Central memory CD8-positive, alpha-beta T cell (primary cell): ENCODE data around the gene STARD5.

Source experiments
- ATAC-seq: fragments of 150-1000 bp; cut with Tn5 transposase; replicated peaks from 2 replicates; pipeline ENCODE4 v1.10.0; 2022; ENCODE audit warnings: mild to moderate bottlenecking, moderate FRiP score, moderate number of reproducible peaks; ENCODE audit not compliant: poor library complexity, severe bottlenecking; ENCODE audit errors: extremely low read depth
- DNase-seq, 2 donors: peaks; one replicate each; pipeline ENCODE4 v3.0.0; 2021; ENCODE audit warnings: low spot score in 2 of 2
- H3K27ac Mint-ChIP-seq: one replicate; pipeline ENCODE4 v1.8.0; 2022; ENCODE audit warnings: low read depth, mild to moderate bottlenecking, moderate library complexity, mixed read lengths
- H3K27me3 Mint-ChIP-seq: one replicate; pipeline ENCODE4 v1.8.0; 2022; ENCODE audit warnings: mixed read lengths
- H3K36me3 Mint-ChIP-seq: one replicate; pipeline ENCODE4 v1.8.0; 2022; ENCODE audit warnings: mild to moderate bottlenecking, moderate library complexity, mixed read lengths; ENCODE audit not compliant: insufficient read depth
- H3K4me1 Mint-ChIP-seq: one replicate; pipeline ENCODE4 v1.8.0; 2022; ENCODE audit warnings: mixed read lengths
- H3K4me3 Mint-ChIP-seq: one replicate; pipeline ENCODE4 v1.8.0; 2022; ENCODE audit warnings: mild to moderate bottlenecking, moderate library complexity, mixed read lengths
- H3K9me3 Mint-ChIP-seq: one replicate; pipeline ENCODE4 v1.8.0; 2022; ENCODE audit warnings: mixed read lengths

Gene STARD5

GRCh38 chr15:81295486-81296121 lies 28.3 kb downstream of the STARD5 start:
- H3K4me3 Mint-ChIP-seq: peak overlapping the region; percentile 99
- no peak for DNase-seq
- H3K27me3 Mint-ChIP-seq: no peaks in the 10 kb centered on the region
- H3K36me3 Mint-ChIP-seq: peaks cover 40% of the 10 kb centered on the region
- ATAC-seq: no peak
- H3K4me1 Mint-ChIP-seq: peaks cover 96% of the 10 kb centered on the region
- peak overlapping the region; percentile 98 for H3K27ac Mint-ChIP-seq
- H3K9me3 Mint-ChIP-seq: no peaks in the 10 kb centered on the region

GRCh38 chr15:81294516-81294880 lies 29.4 kb downstream of the STARD5 start:
- peaks cover 29% of the 10 kb centered on the region for H3K36me3 Mint-ChIP-seq
- H3K27ac Mint-ChIP-seq: peak overlapping the region; percentile 98
- H3K4me3 Mint-ChIP-seq: peak overlapping the region; percentile 99
- DNase-seq: no peak
- ATAC-seq: no peak
- no peaks in the 10 kb centered on the region for H3K9me3 Mint-ChIP-seq
- no peaks in the 10 kb centered on the region for H3K27me3 Mint-ChIP-seq
- H3K4me1 Mint-ChIP-seq: peaks cover 92% of the 10 kb centered on the region

GRCh38 chr15:81293728-81294515 lies 30.0 kb downstream of the STARD5 start:
- Mint-ChIP-seq H3K9me3 (no peaks in the 10 kb centered on the region), H3K27ac (peak overlapping the region; percentile 98), H3K36me3 (peaks cover 23% of the 10 kb centered on the region), H3K4me1 (peaks cover 91% of the 10 kb centered on the region), H3K4me3 (peak overlapping the region; percentile 99), H3K27me3 (no peaks in the 10 kb centered on the region)
- peak; percentile 70 for ATAC-seq
- DNase-seq: peak; percentile 49 to 74

GRCh38 chr15:81292523-81293001 lies 31.4 kb downstream of the STARD5 start:
- H3K9me3 Mint-ChIP-seq: no peaks in the 10 kb centered on the region
- peaks cover 16% of the 10 kb centered on the region for H3K36me3 Mint-ChIP-seq
- DNase-seq (peak in 1 of 2 donors; percentile 34), ATAC-seq (no peak)
- H3K27ac Mint-ChIP-seq: peak overlapping the region; percentile 98
- peak overlapping the region; percentile 99 for H3K4me3 Mint-ChIP-seq
- H3K4me1 Mint-ChIP-seq: peaks cover 93% of the 10 kb centered on the region
- no peaks in the 10 kb centered on the region for H3K27me3 Mint-ChIP-seq

- DNase-seq: no peak
- H3K36me3 Mint-ChIP-seq: peaks cover 15% of the 10 kb centered on the region
- no peak for ATAC-seq
- peaks cover 2% of the 10 kb centered on the region for H3K9me3 Mint-ChIP-seq
- H3K4me1 Mint-ChIP-seq: peaks cover 93% of the 10 kb centered on the region
- H3K27me3 Mint-ChIP-seq: no peaks in the 10 kb centered on the region
- peak overlapping the region; percentile 99 for H3K4me3 Mint-ChIP-seq
- H3K27ac Mint-ChIP-seq: peak overlapping the region; percentile 98
Observed at GRCh38 chr15:81291916-81292522, 31.9 kb downstream of the STARD5 start.

GRCh38 chr15:81289910-81290309 lies 34.0 kb downstream of the STARD5 start:
- no peak overlapping the region for H3K4me3 Mint-ChIP-seq
- H3K27me3 Mint-ChIP-seq: no peaks in the 10 kb centered on the region
- peaks cover 93% of the 10 kb centered on the region for H3K4me1 Mint-ChIP-seq
- peaks cover 16% of the 10 kb centered on the region for H3K36me3 Mint-ChIP-seq
- H3K27ac Mint-ChIP-seq: peak overlapping the region; percentile 33
- peaks cover 6% of the 10 kb centered on the region for H3K9me3 Mint-ChIP-seq
- ATAC-seq: no peak
- no peak for DNase-seq

GRCh38 chr15:81288616-81289015 lies 35.3 kb downstream of the STARD5 start:
- no peaks in the 10 kb centered on the region for H3K27me3 Mint-ChIP-seq
- H3K27ac Mint-ChIP-seq: peak overlapping the region; percentile 42
- H3K9me3 Mint-ChIP-seq: peaks cover 6% of the 10 kb centered on the region
- DNase-seq (no peak), ATAC-seq (no peak)
- H3K4me1 Mint-ChIP-seq: peaks cover 82% of the 10 kb centered on the region
- H3K4me3 Mint-ChIP-seq: no peak overlapping the region
- peaks cover 11% of the 10 kb centered on the region for H3K36me3 Mint-ChIP-seq

- Mint-ChIP-seq H3K4me1 (peaks cover 76% of the 10 kb centered on the region), H3K27ac (peak overlapping the region; percentile 42), H3K9me3 (peaks cover 6% of the 10 kb centered on the region), H3K36me3 (peaks cover 11% of the 10 kb centered on the region), H3K4me3 (no peak overlapping the region), H3K27me3 (no peaks in the 10 kb centered on the region)
- no peak for ATAC-seq
- no peak for DNase-seq
Observed at GRCh38 chr15:81288040-81288439, 35.9 kb downstream of the STARD5 start.

- DNase-seq: no peak
- H3K27ac Mint-ChIP-seq: peak overlapping the region; percentile 98
- H3K36me3 Mint-ChIP-seq: peaks cover 7% of the 10 kb centered on the region
- ATAC-seq: peak; percentile 97
- no peaks in the 10 kb centered on the region for H3K27me3 Mint-ChIP-seq
- peak overlapping the region; percentile 48 for H3K4me3 Mint-ChIP-seq
- H3K9me3 Mint-ChIP-seq: peaks cover 6% of the 10 kb centered on the region
- peaks cover 62% of the 10 kb centered on the region for H3K4me1 Mint-ChIP-seq
Observed at GRCh38 chr15:81286621-81287121, 37.3 kb downstream of the STARD5 start.

GRCh38 chr15:81285461-81285860 lies 38.5 kb downstream of the STARD5 start:
- Mint-ChIP-seq H3K27ac (peak overlapping the region; percentile 98), H3K4me3 (peak overlapping the region; percentile 48), H3K9me3 (peaks cover 6% of the 10 kb centered on the region), H3K36me3 (peaks cover 7% of the 10 kb centered on the region), H3K4me1 (peaks cover 55% of the 10 kb centered on the region), H3K27me3 (no peaks in the 10 kb centered on the region)
- DNase-seq (no peak), ATAC-seq (no peak)

- DNase-seq (no peak), ATAC-seq (no peak)
- no peak overlapping the region for H3K27ac Mint-ChIP-seq
- no peaks in the 10 kb centered on the region for H3K27me3 Mint-ChIP-seq
- H3K4me3 Mint-ChIP-seq: no peak overlapping the region
- peaks cover 7% of the 10 kb centered on the region for H3K36me3 Mint-ChIP-seq
- H3K4me1 Mint-ChIP-seq: peaks cover 56% of the 10 kb centered on the region
- H3K9me3 Mint-ChIP-seq: peaks cover 6% of the 10 kb centered on the region
Observed at GRCh38 chr15:81284256-81285031, 39.5 kb downstream of the STARD5 start.

GRCh38 chr15:81282911-81283310 lies 41.0 kb downstream of the STARD5 start:
- H3K36me3 Mint-ChIP-seq: peaks cover 5% of the 10 kb centered on the region
- no peak overlapping the region for H3K4me3 Mint-ChIP-seq
- DNase-seq (no peak), ATAC-seq (no peak)
- no peak overlapping the region for H3K27ac Mint-ChIP-seq
- no peaks in the 10 kb centered on the region for H3K27me3 Mint-ChIP-seq
- H3K9me3 Mint-ChIP-seq: peaks cover 6% of the 10 kb centered on the region
- peaks cover 48% of the 10 kb centered on the region for H3K4me1 Mint-ChIP-seq
